Measurements from ENCODE around the gene PACSIN1.

The PACSIN1 gene

DNA sequence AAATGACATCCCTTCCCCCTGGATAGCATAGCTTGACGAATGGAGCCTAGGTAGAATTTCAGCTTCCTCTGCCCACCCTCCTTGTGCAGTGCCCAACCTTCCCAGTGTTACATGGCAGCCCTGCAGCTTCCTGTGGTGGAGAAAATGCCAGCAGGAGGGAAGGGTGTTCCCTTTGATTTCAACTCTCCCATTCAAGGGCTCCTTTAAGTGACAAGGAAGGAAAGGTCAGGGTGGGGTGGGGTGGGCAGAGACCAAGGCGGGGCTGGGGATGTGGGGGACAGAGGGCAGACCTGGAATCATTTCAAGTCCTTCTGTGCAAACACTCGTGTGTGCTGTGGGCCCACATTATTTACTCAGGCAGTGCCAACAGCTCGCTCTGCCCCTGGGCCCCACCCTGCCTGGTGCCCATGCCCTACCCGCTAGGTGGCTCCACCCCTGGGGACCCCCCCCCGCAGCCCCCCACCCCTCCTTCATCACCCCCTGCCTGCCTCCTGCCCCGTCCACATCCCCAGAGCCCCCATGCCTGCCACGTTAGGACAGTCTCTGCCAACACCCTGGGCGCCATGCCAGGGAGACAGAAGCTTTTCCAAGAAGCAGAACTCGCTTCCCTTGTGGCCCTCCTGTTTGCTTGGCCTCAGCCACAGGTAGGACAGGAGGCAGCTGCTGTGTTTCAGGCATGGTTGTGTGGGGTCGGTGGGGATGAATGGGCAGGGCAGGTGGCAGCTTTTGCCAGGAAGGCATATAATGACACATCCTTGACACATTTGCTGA, 80.9 kb downstream of the PACSIN1 start:
- no peak for DNase-seq

DNA sequence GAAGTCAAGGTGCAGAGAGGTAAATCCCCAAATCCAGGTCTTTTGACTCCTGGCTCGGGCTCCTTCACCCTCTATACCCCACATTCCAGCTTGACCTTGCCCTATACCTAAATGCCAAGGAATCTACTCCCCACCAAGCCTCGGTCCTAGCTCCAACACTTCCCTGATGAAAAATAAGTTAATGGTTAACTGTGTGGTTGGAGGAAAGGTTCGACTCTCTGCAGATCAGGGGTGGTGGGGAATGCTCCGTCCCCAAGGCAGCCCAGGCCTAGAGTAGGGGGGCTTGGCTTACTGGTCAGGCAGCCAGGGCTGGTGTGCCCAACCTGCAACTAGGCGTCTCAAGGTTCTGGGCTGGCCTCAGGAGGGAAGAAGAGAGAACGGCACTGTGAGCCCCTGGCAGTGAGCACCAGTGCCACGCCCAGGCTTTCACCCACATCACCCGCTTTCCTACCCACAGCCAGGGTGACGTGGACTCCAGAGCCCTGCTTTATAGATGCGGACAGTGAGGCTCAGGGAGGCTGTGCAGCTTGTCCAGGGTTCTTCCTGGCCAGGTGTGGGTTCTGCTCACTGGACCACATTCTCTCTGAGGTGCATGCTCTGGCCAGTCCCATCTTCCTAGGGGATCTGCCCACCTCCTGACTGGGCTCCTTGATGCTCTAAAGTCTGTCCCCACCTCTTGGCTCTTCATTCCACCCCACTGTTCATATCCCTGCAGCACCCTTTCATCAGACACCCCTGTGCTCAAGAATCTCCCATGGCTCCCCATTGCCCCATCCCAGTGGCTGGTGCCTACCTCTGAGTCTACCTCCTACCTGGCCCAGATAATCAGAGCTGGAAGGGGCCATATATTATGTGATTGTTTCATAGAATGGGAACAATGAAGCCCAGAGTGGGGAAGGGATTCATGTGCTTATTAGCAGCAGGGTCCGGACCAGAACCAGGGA, 82.1 kb downstream of the PACSIN1 start:
- no peak for DNase-seq

DNA sequence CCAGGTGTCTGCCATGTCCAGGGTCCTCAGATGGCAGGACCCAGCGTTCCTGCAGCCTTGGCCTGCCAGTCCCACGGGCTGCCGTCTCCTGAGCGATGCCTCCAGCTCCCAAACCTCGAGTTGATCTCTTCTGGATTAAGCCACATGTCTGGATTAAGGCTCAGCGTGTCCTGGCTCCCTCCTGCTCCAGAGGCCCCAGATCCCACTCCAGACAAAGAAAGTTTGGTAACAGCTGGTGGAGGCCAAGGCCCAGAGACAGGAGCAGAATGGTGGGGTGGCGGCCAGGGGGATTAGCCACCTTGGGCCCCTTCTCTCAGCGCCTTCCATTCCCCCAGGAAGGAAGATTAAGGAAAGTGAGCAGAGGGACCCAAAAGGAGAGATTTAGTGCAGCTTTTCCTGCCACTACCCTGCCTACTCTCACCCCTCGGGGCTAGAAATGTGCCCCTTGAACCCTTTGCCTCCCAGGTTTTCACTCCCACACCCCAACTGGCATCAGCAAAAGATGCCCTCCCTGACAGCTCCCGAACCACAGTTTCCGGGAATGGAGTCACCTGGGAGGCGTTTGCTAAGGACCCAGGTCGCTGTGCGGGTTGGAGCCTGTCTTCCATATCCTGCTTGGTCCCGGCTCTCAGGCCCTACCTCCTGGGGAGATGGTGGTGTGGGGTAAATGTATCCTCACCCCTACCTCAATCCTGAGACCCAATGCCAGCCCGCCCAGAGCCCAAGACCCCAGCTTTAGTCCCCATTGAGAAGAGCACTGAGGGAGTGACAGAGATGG, 83.3 kb downstream of the PACSIN1 start:
- DNase-seq = no peak

DNA sequence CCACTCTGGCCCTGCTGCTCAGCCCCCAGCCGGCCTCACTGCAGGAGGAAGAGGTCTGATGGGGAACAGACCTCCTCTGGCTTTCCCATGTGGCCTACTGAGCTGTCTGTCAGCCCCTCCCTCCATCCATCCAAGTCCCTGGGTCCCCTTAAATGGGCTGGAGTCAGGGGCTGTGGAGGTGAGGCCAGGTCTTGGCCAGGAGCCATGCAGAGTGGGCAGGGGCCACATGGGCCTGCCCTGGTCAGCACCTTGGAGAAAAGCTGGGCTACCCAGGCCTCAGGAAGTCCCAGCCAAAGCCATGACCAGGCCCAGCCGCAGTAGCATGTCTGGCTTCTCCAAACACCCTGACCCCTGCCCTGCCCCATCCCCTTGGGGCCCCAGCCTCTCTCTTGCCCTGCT, 83.9 kb downstream of the PACSIN1 start:
- DNase-seq = no peak

DNA sequence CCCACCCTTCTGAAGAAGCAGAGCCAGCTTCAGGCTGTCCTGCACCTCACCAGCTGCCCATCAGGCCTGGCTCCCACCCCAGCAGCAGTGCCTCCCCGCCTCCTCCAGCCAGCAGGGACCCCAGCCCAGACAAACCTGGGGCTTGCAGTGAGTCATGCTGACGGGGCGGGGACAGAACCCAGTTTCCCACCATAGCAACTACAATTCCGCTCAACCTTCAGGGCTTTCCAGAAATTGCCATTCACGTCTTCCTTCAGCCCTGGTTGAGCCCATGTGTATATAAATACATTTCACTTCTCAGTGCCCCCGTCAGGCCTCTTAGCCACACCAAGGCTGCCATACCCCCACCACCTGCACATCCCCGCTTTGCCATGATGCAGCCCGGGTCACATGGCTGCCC, 85.8 kb downstream of the PACSIN1 start:
- DNase-seq = no peak

DNA sequence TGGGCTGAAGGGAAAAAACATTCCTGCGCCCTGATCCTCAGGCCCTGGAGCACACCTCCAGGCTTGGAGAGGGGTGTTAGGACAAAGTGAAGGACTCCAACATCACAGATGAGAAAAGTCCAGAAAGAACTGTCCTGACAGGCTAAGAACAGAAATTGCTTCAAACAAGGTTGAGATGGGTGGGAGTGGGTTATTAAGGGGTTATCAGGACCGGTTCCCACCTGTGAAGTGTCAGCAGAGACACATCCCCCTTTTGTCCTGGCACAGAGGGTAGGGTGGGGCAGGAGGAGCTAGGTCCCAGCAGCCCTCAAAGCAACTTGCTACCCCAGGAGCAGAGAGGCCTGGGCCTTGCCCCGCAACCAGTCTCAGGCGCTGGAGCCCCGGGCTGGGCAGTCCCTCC, 86.7 kb downstream of the PACSIN1 start:
- DNase-seq = no peak

DNA sequence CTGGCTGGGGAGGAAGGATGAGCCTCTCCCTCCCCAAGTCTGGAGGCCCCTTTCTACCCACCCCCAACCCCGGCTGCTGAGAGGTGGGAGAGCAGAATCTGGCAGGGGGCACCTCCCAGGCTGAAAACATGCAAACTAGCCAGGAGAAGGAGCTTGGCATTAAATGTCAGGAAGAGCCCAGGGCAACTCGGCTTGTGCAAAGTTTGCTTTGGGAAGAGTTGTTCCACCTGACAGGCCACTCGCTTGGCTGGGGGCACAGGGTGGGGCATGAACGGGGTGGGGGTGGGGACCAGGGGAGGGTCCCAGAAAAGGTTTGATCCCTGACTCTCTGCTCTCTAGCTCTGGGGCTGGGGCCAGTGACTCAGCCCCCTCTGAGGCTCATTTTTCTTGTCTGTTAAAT, 87.3 kb downstream of the PACSIN1 start:
- no peak for DNase-seq

DNA sequence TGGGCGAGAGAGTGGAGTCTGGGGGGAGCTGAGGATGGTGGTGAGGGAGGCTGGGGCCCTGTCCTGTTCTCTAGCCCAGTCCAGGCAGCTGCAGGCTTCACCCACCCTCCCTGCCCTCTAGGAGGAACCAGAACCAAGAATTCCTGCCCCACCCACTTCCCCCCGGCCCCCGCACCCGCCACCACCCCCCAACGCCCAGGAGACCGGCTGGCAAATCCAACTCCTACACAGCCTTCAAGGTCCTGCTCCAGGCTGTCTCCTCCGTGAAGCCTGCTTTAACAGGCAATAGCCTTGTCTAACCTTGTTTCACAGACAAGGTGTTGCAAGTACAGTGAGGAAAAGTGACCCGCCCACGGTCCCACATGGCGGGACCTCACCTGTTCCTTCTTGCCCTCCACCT, 87.9 kb downstream of the PACSIN1 start:
- peak in 1 of 2 donors; percentile 17 for DNase-seq

DNA sequence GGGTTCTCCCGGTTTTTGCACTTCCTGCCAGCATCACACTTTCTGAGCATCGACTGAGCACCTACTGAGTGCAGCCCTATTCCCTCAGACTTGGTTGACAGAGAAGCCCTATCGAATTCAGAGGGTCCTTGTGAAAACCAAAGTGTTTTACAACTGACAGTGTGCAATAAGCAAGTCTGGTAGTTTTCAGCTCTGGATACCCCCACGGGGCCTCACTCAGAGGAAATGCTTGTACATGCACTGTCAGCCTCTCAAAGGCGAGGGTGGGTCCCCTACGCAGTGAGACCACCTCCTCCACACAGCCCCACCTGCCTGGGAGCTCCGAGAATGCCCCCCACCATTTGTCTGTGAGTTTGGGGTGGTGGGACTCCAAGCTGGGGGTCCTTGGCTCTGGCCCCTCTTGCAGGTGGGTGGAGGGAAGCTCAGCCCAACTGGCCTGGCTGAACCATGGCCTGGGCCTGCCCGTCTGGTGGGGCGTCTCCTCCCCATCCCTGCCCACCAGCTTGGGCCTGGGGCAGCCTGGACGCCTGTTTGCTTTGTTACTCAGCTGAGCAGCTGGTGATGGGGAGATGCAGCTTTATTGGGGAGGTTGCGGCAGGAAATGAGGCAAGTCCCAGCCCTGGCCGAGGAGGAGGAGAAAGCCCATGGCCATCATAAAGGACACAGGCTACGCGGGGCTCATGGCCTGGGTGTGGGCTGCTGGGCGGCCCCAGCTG, 88.6 kb downstream of the PACSIN1 start:
- DNase-seq = no peak

DNA sequence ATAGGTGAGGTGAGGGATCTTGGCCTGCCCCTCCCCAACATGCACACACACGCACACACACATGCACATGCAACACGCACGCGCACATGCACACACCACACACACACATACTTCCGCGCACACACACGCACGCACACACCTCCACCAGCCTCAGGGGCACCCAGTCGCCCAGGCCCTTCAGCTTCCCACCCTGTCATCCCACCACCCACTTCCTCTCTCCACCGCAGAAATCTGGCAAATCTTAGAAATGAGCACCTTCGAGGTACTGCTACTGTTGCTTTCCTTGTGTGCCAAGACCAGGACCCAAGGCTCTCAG, 89.1 kb downstream of the PACSIN1 start:
- DNase-seq = no peak

DNA sequence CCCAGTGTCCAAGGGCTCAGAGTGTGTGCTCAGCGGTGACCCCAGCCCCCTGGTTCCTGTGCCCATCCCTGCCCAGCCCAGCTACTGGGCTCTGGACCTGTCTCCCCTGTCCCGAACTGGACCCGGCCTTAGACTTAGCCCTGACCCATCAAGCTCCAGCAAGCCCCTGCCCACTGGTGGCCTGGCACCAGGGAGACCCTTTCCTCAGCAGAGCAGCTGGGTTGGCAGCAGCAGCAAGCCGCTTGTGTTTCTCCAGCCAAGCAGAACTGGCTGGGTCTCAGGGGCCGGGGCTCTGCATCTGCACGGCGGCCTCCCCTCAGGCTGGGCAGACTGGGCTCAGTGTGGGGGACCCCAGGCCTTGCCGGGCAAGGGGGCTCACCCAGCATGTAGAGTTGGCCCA, 89.5 kb downstream of the PACSIN1 start:
- DNase-seq = no peak

DNA sequence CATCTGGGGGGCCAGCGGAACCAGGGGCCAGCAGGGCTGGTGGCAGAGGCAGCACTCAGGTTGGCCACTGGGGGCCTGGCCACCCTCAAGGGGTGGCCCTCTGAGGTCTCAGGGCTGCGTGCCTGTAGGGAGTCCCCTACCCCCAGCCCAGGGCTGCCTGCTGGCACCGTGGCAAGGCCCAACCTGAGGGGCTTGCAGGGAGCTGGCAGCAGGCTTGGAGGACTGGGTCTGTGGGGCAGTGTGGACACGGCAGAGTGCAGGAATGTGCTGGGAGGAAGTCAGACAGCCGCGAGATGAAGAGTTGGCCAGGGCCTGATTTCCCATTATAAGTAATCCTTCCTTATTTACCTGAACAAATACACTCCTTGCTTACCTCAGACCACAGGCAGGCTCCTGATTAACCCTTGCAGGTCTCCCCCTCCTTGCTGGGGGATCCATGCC, 90.2 kb downstream of the PACSIN1 start, which contains the start of gene SPDEF:
SPDEF (minus strand) TSS at position 299 of the 441 bp plus-strand sequence. CDS start 11,874 bp downstream, outside the sequence.
- DNase-seq = no peak

DNA sequence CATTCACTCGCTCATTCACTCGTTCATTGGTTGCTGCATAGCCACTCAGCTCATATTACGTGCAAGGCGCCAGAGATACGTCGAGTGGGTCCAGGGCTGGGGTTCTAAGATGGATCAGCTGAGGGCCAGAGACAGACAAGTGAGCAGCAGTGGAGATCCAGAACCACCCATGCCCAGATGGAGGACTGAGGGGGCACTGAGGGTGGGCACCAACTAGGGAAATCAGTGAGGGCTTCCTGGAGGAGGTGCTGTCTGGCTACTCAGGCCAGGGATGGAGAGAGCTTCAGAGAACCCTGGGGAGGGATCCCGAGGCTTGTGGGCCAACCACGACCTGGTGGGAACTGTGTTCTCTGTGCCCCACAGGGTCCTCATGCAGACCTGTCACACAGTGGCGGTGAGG, 90.6 kb downstream of the PACSIN1 start:
- DNase-seq = no peak

DNA sequence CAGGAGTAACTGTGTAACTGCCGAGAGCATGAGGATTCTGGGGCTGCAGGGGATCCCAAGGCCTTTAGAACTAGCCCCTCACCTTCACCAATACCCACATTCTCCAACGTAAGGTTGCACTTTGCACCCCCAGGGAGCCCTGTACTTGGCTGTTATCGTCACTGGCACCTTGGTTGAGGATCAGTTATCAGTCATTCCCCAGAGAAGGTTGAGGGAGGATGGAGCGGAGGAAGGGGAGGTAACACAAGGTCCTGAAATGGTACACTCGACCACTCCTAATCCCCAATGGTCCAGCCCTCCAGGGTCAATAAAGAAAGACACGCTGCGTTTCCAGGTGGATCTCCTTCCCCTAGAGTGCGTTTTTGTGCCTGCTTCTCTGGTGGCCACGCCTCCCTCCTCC, 91.4 kb downstream of the PACSIN1 start:
- no peak for DNase-seq

DNA sequence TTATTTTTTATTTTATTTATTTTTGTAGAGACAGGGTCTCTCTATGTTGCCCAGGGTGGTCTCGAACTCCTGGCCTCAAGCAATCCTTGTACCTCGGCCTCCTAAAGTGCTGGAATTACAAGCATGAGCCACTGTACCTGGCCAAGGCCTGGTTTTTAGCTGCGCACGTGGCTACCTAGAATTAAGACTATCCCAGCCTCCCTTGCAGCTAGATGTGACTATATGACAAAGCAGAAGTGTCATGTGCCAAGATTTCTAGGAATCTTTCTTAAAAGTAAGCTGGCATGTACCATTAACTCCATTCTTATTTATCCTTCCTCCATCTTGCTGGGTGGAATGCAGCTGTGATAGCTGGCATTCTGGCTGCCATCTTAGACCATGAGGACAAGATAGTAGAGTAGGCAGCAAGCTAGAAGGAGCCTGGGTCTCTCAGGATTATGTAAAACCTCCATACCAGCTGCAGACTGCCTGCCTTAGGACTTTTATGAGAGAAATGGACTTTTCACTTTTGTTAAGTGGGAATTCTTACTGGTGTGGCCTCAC, 92.4 kb downstream of the PACSIN1 start:
- DNase-seq = no peak

DNA sequence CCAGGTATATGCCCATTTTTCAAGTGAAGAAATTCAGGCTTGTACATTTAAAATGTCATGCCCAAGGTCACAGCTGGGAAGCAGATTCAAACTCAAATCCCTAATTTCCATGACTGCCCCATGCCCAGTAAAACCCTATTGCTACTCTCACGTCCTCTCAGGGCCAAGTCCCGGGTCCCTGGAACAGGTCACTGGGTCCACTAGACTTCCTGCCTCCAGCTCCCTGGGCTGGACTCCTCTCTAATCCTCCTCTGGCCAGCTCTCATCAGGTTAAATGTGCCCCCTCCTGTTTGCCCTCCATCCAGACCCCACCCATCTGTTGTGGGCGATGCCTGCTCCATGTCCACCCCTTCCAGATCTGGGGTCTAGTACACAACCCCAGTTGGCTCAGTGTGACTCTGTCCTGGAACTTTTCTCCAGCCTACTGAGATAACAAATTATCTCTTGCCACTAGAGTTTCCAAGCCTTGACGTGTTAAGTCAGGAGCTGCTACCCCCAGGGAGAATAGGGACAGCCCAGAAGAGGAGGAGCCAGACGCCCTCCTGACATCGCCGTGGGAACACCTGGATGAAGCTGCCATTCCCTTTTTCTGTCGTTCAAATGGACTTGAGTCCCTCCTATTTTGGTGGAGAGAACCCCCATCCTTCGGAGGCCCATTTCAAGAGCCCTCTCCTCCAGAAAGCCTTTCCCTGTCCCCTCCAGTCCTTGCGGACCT, 93.9 kb downstream of the PACSIN1 start:
- no peak for DNase-seq

DNA sequence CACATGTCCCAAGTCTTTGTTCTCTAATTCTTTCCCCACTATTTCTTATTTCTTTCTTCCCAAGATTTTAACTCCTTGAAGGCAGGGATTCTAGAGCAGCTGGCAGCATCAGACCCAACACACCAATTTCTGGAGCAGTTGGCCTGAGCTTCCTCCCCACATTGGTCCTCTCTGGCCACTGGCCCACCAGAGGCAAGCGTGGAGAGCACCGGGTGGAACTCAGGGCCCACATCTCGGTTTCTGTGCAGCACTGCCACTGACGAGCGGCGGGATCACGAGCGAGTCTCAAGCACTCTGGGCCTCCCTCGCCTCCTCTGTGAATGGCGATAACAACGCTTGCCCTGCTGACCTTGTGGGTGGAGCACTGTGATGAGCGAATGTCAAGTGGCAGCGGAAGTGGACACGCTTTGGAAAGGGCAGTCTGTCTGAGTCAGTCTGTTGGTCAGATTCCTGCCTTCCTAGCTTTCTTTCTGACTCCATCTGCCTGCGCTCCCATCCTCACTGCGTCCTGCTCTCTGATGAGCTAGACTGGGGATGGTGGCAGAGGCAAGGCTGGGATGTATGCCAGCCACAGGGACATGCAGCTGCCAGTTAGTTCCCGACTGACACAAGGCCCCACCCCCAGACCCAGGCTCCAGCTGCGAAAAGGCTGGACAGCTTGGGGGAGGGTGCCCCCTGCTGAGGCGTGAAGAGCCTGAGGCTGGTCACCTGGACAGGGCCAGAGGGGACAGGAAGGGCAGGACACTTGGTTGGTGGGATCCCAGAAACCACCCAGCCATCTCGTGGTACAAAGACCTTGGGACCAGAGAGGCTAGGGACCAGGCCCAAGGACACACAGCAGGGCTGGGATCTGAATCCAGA, 94.7 kb downstream of the PACSIN1 start:
- DNase-seq = peak in 1 of 2 donors; percentile 11

DNA sequence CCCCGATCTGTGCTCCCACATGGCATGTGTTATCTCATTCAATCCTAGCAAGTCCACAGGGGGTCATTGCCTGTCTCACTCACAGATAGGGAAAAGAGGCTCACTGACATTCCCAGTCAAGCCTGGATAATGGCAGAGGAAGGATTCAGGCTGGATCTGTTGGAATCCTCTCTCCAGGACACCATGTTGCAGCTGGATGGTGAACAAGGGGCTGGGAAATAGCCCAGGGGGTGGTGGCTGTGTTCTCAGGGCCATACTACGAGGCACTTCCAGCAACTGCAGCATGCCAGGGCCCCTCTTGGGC, 95.3 kb downstream of the PACSIN1 start:
- no peak for DNase-seq

DNA sequence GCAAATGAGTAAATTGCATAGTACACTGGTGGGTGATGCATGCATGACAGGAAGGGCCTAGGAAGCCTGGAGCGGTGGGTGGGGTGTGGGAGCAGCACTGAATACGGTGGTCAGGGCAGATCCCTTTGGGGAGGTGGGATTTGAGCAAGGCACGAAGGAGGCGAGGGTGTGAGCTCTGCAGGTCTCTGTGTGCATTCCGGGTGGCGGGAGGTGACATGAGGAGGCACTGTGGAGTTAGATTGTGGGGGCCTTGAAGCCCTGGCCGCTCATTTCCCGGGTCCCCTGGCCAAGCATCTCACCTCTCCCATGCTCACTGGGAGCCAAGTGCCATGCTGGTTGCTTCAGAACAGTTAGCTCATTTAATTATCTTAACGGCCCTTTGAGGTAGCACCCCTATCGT, 96.5 kb downstream of the PACSIN1 start:
- no peak for DNase-seq

DNA sequence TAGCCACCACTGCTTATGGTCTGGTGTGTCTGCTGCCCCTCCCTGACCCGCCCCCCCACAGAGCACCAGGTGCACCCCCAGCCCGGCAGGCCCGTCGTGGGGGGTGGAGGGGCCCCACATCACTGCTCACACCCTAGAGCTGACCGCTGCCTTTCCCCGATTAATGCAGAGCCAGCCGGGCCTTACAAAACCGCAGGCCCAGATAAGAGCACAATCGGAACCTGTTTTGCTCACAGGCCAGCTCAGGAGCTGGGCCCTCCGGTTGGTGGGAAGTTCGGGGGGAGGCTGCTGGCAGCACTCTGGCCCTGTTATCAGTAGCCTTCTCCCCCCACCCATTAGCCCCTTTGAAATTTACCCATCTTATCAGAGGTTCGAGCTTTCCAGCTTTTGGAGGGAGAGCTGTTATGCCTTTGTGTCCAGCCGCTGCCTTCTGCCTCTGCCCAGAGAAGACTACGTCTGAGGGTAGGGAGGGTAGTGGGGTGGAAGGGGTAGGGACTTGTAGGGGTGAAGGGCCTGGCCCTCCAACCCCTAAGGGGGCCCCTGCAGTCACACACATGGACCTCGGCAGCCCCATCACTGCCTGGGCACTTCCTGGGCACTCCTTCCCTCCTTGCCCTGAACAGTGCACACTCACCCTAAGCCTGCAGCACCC, 97.1 kb downstream of the PACSIN1 start:
- no peak for DNase-seq

Data from inflammatory macrophage (primary cell).